T-cell (primary cell): ENCODE results near the gene PRRT3. TPM values are rescaled to one million over a fixed set of nuclear protein-coding genes. Genes with fewer than 3 reads are reported as not detected.

Experiments
- ATAC-seq, 4 experiments: fragments of 200-7000 bp in 3 of 4; fragments of 150-1000 bp in 1 of 4; cut with Tn5 transposase; replicated peaks in 1 of 4; 1 replicate in 3 of 4; 2 replicates in 1 of 4; pipeline ENCODE4 v1.10.0; 2021; ENCODE audit warnings: moderate library complexity in 3 of 4, mild to moderate bottlenecking in 2 of 4, moderate number of reproducible peaks in 1 of 4
- CTCF ChIA-PET, 2 donors: fragments of 300-600 bp; sonication (Branson Sonifier 250); formaldehyde crosslinking; loops; one replicate each; lab custom pipeline; 2022; ENCODE audit warnings: antibody characterized with exemption in 2 of 2; lab: Charles Lee
- POLR2A ChIA-PET, 2 donors: fragments of 300-600 bp; sonication (Branson Sonifier 250); formaldehyde crosslinking; loops; one replicate each; lab custom pipeline; 2022; ENCODE audit warnings: antibody characterized with exemption in 2 of 2; lab: Charles Lee
- DNase-seq, 35 experiments: peaks; one replicate each; pipeline versions ENCODE4 v3.0.0 to v3.0.0-alpha.2; 2013 to 2023
- H3K27ac ChIP-seq: one replicate; pipeline ENCODE4 v1.5.1; 2013; ENCODE audit warnings: low read length
- H3K27me3 ChIP-seq, 2 experiments: replicated peaks in 1 of 2; 1 replicate in 1 of 2; 2 replicates in 1 of 2; pipeline versions ENCODE4 v1.6.1 to v1.7.0; 2013; ENCODE audit warnings: low read length in 1 of 2, mixed read lengths in 1 of 2; ENCODE audit not compliant: control insufficient read depth in 2 of 2, insufficient read depth in 2 of 2; ENCODE audit errors: extremely low read depth in 1 of 2
- H3K36me3 ChIP-seq, 2 donors: 1 replicate in 1 of 2; 2 replicates in 1 of 2; pipeline versions ENCODE4 v1.6.1 to v1.7.0; 2013; ENCODE audit warnings: low read length in 1 of 2; ENCODE audit not compliant: control insufficient read depth in 2 of 2, insufficient read depth in 1 of 2; ENCODE audit errors: extremely low read depth in 1 of 2
- H3K4me1 ChIP-seq, 2 experiments: 1 replicate in 1 of 2; 2 replicates in 1 of 2; pipeline versions ENCODE4 v1.6.1 to v1.7.0; 2013; ENCODE audit warnings: low read length in 2 of 2, mixed read lengths in 1 of 2; ENCODE audit not compliant: insufficient read depth in 2 of 2, control insufficient read depth in 1 of 2; ENCODE audit errors: extremely low read depth in 1 of 2
- H3K4me3 ChIP-seq, 2 donors: 1 replicate in 1 of 2; 2 replicates in 1 of 2; pipeline versions ENCODE4 v1.5.1 to v1.7.0; 2013; ENCODE audit warnings: mild to moderate bottlenecking in 2 of 2, low read length in 1 of 2, moderate library complexity in 1 of 2; ENCODE audit not compliant: control insufficient read depth in 1 of 2; ENCODE audit errors: extremely low read depth in 1 of 2
- H3K9me3 ChIP-seq: 2 replicates; pipeline ENCODE4 v1.7.0; 2013
- H3K27ac Mint-ChIP-seq, 2 donors: one replicate each; pipeline ENCODE4 v1.8.0; 2020 to 2021; ENCODE audit warnings: mild to moderate bottlenecking in 2 of 2, mixed read lengths in 2 of 2
- H3K27me3 Mint-ChIP-seq, 2 donors: one replicate each; pipeline ENCODE4 v1.8.0; 2021 to 2022; ENCODE audit warnings: mixed read lengths in 2 of 2
- H3K36me3 Mint-ChIP-seq: one replicate; pipeline ENCODE4 v1.8.0; 2021; ENCODE audit warnings: mixed read lengths
- H3K4me1 Mint-ChIP-seq, 3 donors: one replicate each; pipeline ENCODE4 v1.8.0; 2020 to 2022; ENCODE audit warnings: mixed read lengths in 3 of 3, mild to moderate bottlenecking in 1 of 3
- H3K4me3 Mint-ChIP-seq, 3 donors: one replicate each; pipeline ENCODE4 v1.8.0; 2020 to 2022; ENCODE audit warnings: mild to moderate bottlenecking in 3 of 3, mixed read lengths in 3 of 3, moderate library complexity in 3 of 3
- H3K9me3 Mint-ChIP-seq, 3 donors: one replicate each; pipeline ENCODE4 v1.8.0; 2020 to 2022; ENCODE audit warnings: mixed read lengths in 3 of 3
- WGBS: methylation state at CpG from one replicate; pipeline ENCODE4 v1.1.5; 2013; ENCODE audit warnings: missing lambda C conversion rate; ENCODE audit not compliant: insufficient coverage; 5-methylcytosine and 5-hydroxymethylcytosine counted together
- total RNA-seq, 35 experiments: library from RNA in 6 of 35; stranded (reverse) in 6 of 35; fragments of 120-200 nt in 1 of 35; gene quantifications; one replicate each; pipeline versions ENCODE4 v1.2.1 to v1.2.4 and lab custom pipeline; 2013 to 2026

Gene PRRT3
- total RNA-seq, 5 donors from 2014 or later (not counting 1 experiment from before 2014, with no cell fraction given): 6.6 to 10.5 (median 9.2) TPM

DNA sequence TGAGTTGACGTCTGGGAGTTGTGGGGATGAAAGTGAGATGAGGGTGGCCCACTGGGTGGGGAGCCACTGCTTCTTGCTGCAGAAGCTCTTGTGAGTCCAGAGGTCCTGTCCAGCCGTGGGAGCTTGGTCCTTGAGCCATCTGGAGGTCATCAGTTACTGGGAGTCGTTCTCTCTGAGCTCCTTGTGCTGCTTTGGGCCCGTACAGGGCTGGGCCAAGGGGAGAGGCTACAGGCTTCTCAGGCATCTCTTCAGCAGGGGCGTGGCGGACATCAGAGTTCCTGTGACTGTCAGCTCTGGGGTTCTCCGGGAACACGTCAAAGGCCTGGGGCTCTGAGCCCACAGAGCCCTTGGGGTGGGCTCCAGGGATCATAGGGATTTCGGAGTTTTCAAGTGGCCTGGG, 2.6 kb downstream of the PRRT3 start:
- peaks cover 8 to 25% of the 10 kb centered on the region in 2 experiments for H3K4me1 ChIP-seq
- H3K27me3 Mint-ChIP-seq: no peaks in the 10 kb centered on the region
- 97% methylated on average over 9 of the region's 9 CpGs for WGBS
- no peaks in the 10 kb centered on the region for H3K9me3 Mint-ChIP-seq
- DNase-seq (no peak), ATAC-seq (no peak)
- H3K27ac ChIP-seq: no peak overlapping the region
- CTCF ChIA-PET: no interaction called here
- POLR2A ChIA-PET: no interaction called here
- H3K36me3 Mint-ChIP-seq: no peaks in the 10 kb centered on the region
- H3K27me3 ChIP-seq: peaks cover 0 to 4% of the 10 kb centered on the region in 2 experiments
- H3K9me3 ChIP-seq: no peaks in the 10 kb centered on the region
- no peaks in the 10 kb centered on the region for H3K36me3 ChIP-seq
- peaks cover 19 to 26% (median 24%) of the 10 kb centered on the region in 3 donors for H3K4me1 Mint-ChIP-seq
- H3K4me3 Mint-ChIP-seq: no peak overlapping the region
- no peak overlapping the region for H3K4me3 ChIP-seq
- peak overlapping the region in 1 of 2 donors; percentile 11 for H3K27ac Mint-ChIP-seq

DNA sequence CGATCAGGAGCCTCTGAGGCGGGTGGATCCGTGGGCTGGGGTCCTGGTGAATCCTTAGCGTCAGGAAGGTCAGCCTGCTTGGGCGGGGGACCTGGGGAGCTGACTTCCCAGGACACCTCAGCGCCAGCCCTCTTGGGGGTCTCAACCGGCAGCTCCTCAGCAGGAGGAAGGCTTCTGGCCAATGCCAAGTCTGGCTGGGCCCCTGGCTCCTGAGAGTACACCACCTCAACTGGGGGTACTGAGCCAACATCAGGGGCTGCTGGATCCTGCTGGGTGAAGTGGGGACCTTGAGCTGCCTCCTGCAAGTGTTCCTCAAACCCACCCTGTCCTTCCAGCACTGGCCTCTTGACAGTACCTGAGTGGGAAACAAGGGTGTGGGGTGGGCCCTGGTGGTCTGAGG, 3.1 kb downstream of the PRRT3 start:
- H3K27me3 Mint-ChIP-seq: no peaks in the 10 kb centered on the region
- ATAC-seq (no peak), DNase-seq (no peak)
- Histone ChIP-seq H3K27me3 (peaks cover 0 to 4% of the 10 kb centered on the region in 2 experiments), H3K4me3 (no peak overlapping the region), H3K36me3 (no peaks in the 10 kb centered on the region), H3K9me3 (no peaks in the 10 kb centered on the region), H3K27ac (no peak overlapping the region), H3K4me1 (peaks cover 8 to 25% of the 10 kb centered on the region in 2 experiments)
- H3K36me3 Mint-ChIP-seq: no peaks in the 10 kb centered on the region
- no peak overlapping the region for H3K4me3 Mint-ChIP-seq
- no peak overlapping the region for H3K27ac Mint-ChIP-seq
- no peaks in the 10 kb centered on the region for H3K9me3 Mint-ChIP-seq
- CTCF ChIA-PET: interaction anchor here in 1 of 2 donors (0.5 kb wide), 1 partner anchor 292 kb away, joined by 3 read pairs; no protein-coding TSS in a partner anchor
- 97% methylated on average over 6 of the region's 7 CpGs for WGBS
- H3K4me1 Mint-ChIP-seq: peaks cover 19 to 26% (median 24%) of the 10 kb centered on the region in 3 donors
- POLR2A ChIA-PET: no interaction called here

DNA sequence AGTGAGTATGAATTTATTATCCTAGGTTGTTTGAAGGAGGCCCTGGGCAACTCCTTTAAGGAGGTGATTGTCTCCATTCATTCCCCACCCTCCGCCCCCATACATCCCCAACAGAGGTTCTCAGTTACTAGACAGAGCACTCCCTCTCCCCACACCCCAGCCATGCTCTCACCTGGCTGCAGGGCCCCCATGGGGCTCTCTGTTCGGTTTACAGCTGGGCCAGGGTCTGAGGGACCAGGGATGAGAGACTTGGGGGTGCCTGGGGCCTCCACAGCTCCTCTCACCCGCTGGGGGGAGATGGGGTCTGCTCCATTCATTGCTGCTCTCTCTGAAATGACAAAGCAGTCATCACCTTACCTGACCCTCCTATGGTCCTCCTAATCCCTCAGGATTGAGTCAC, 3.6 kb downstream of the PRRT3 start:
- no peaks in the 10 kb centered on the region for H3K9me3 ChIP-seq
- Mint-ChIP-seq H3K36me3 (no peaks in the 10 kb centered on the region), H3K4me1 (peaks cover 19 to 26% (median 24%) of the 10 kb centered on the region in 3 donors), H3K27ac (no peak overlapping the region), H3K4me3 (no peak overlapping the region), H3K9me3 (no peaks in the 10 kb centered on the region), H3K27me3 (no peaks in the 10 kb centered on the region)
- no peak for ATAC-seq
- no CpG with 5 or more reads among the region's 3 CpGs for WGBS
- H3K27me3 ChIP-seq: peaks cover 0 to 4% of the 10 kb centered on the region in 2 experiments
- H3K27ac ChIP-seq: no peak overlapping the region
- peaks cover 0 to 1% of the 10 kb centered on the region in 2 donors for H3K36me3 ChIP-seq
- no peak for DNase-seq
- H3K4me3 ChIP-seq: no peak overlapping the region
- H3K4me1 ChIP-seq: peaks cover 8 to 25% of the 10 kb centered on the region in 2 experiments
- POLR2A ChIA-PET: no interaction called here
- CTCF ChIA-PET: interaction anchor here in 1 of 2 donors (0.5 kb wide), 1 partner anchor 293 kb away, joined by 3 read pairs; no protein-coding TSS in a partner anchor

DNA sequence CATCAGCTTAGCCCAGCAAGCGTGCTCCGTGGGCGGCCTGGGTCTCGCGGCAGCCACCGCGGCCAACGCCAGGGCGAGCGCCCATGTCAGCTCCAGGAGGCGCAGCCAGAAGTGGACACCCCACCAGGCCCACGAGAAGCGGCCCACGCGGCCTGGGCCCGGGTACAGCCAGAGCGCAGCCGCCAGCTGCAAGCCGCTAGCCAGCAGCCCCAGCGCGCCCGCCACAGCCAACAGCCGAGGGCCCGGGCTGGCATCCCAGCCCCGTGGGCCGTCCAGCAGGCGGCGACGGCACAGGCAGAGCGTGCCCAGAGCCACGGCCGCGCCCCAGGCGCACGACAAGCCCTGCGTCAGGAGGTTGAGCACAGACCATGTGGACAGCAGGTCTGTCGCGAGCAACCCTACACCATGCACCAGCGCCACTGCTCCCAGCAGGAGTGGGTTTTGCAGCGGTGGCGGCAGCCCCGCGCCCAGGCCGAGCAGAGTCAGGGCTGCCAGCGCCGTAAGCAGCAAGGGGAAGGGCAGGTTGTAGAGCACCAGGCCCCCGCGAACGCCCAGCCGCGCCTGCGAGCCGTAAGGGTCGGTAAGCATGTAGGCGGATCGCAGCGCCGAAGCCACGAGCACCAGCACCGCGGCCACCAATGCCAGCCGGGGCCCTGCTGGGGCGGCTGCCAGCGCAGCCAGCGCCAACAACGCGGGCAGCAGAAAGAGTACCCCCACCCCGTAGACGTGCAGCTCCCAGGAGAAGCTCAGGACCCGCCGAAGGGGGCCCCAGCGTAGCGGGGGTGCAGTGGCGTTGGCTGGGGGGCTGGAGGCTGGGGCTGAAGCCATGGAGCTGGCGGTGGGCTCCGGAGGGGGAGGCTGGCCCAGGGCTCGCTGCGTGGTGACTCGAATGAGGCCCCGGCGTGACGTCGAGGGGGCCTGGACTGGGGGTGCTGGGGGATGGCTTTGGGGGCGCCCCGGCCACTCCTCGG, 4.9 kb downstream of the PRRT3 start:
- ATAC-seq: no peak
- H3K4me1 Mint-ChIP-seq: peaks cover 14 to 18% (median 15%) of the 10 kb centered on the region in 3 donors
- CTCF ChIA-PET: interaction anchor here (0.6 to 1.5 kb wide), 9 partner anchors 12 to 221 kb away, joined by 3 to 33 read pairs (median 4); partner anchors contain the start of genes CRELD1 (in 2 of the 2), ARPC4 (in 1 of the 2), FANCD2 (in 1 of the 2) and RPUSD3 (in 1 of the 2)
- 98% methylated on average over 66 of the region's 86 CpGs for WGBS
- Histone ChIP-seq H3K36me3 (peaks cover 4 to 8% of the 10 kb centered on the region in 2 donors), H3K9me3 (no peaks in the 10 kb centered on the region), H3K4me3 (no peak overlapping the region), H3K27ac (no peak overlapping the region), H3K4me1 (peaks cover 8 to 23% of the 10 kb centered on the region in 2 experiments), H3K27me3 (peaks cover 0 to 4% of the 10 kb centered on the region in 2 experiments)
- no peaks in the 10 kb centered on the region for H3K27me3 Mint-ChIP-seq
- H3K27ac Mint-ChIP-seq: no peak overlapping the region
- DNase-seq: no peak
- no peak overlapping the region for H3K4me3 Mint-ChIP-seq
- POLR2A ChIA-PET: interaction anchor here in 1 of 2 donors (1.0 kb wide), 1 partner anchor 12 kb away, joined by 3 read pairs; no protein-coding TSS in a partner anchor
- H3K36me3 Mint-ChIP-seq: peaks cover 5% of the 10 kb centered on the region
- no peaks in the 10 kb centered on the region for H3K9me3 Mint-ChIP-seq

DNA sequence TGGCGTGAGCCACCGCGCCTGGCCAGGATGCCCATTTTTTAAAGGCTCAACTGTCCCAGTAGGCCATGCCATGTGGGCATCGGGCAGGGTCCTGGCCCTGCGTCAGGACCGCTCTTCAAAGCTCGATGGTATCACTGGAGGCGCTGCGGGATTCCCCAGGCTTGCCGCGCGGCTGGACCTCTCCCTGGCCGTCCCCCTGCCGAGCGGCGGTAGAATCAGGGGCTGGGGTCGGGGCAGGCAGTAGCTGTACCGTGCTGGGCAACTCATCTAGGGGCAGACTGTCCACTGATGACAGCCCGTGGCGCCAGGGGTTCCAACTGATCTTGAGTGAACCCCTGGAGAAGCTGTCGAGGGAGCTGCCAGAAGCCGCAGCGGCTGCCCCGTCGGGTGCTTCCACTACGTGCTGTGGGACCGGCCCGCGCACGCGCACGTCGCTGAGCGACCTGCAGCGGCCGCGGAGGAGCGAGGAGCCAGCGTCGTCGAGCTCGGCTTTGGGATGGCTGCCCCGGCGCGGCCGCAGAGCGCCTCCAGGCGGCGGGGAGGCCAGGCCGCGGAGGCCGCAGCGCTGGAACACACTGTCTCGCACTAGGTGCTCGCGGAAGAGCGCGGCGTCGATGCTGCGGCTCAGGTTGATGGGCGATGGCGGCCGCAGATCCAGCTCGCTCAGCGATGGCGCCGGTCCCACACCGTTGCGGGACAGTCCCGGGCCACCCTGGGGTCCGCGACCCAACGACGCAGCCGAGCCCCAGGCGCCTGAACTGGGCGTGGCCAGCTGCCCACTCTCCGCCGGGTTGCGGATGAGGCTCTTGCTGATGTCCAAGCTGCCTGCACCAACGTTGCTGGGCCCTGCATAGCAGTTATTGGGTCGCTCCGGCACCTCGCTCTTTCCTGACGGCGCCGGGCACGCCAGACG, 5.8 kb downstream of the PRRT3 start:
- Mint-ChIP-seq H3K4me1 (peaks cover 9 to 12% (median 11%) of the 10 kb centered on the region in 3 donors), H3K4me3 (peak overlapping the region; percentile 73 to 81 (median 77)), H3K36me3 (peaks cover 5% of the 10 kb centered on the region), H3K27ac (peak overlapping the region; percentile 75 to 89), H3K27me3 (no peaks in the 10 kb centered on the region), H3K9me3 (no peaks in the 10 kb centered on the region)
- Histone ChIP-seq H3K4me1 (peaks cover 6 to 16% of the 10 kb centered on the region in 2 experiments), H3K36me3 (peaks cover 4 to 10% of the 10 kb centered on the region in 2 donors), H3K27me3 (no peaks in the 10 kb centered on the region), H3K9me3 (no peaks in the 10 kb centered on the region), H3K27ac (peak overlapping the region; percentile 34), H3K4me3 (peak overlapping the region; percentile 40 to 64)
- POLR2A ChIA-PET: interaction anchor here in 1 of 2 donors (0.6 to 1.0 kb wide), 3 partner anchors 11 to 53 kb away, joined by 3 to 7 read pairs (median 3); partner anchors contain the start of gene CRELD1
- peak; percentile 53 to 89 (median 76) for DNase-seq
- ATAC-seq: peak; percentile 87 to 92 (median 89)
- CTCF ChIA-PET: interaction anchor here (0.6 to 1.5 kb wide), 15 partner anchors 11 to 374 kb away, joined by 3 to 33 read pairs (median 4); partner anchors contain the start of genes CRELD1 (in 2 of the 2), ARPC4 (in 1 of the 2), FANCD2 (in 1 of the 2) and JAGN1 (in 1 of the 2)
- WGBS: 75% methylated on average over 90 of the region's 90 CpGs
